ENCODE results near the gene MRPS34.

MRPS34 gene

DNA sequence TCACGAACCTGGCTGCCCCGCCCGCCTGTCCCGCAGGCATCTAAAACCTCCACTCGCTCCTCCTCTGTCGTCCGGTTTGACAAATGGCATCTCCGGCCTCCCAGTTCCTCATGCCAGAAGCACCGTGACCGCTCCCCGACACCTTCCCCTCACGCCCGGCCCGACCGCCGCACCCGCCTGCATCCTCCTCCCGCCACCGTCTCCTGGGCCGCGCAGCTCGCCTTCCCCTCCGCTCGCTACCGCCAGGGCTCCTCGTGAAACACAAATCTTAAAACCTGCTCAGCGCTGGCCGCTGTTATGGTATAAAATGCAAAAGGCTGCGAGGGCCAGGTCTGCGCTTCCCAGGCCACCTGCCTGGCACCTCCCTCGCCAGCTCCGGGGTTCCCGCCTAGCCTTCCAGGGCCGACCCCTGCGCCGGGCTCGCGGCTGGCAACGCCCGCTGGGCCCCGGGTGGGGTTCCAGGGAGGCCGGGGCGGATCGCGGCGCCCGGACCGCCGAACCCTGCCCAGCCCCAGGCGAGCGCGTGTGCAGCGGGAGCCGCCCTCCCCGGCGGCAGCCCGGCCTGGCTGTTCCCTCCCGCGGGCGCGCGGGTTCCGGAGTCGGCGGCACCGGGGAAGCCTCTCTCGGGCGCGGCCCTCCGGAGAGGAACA, 8.9 kb upstream of the MRPS34 start:
- H3K4me3 ChIP-seq (replicated peaks; ENCODE audit: low read depth, low read length), result peak overlapping the region; percentile 75
- TF ChIP-seq, protein P1, sequence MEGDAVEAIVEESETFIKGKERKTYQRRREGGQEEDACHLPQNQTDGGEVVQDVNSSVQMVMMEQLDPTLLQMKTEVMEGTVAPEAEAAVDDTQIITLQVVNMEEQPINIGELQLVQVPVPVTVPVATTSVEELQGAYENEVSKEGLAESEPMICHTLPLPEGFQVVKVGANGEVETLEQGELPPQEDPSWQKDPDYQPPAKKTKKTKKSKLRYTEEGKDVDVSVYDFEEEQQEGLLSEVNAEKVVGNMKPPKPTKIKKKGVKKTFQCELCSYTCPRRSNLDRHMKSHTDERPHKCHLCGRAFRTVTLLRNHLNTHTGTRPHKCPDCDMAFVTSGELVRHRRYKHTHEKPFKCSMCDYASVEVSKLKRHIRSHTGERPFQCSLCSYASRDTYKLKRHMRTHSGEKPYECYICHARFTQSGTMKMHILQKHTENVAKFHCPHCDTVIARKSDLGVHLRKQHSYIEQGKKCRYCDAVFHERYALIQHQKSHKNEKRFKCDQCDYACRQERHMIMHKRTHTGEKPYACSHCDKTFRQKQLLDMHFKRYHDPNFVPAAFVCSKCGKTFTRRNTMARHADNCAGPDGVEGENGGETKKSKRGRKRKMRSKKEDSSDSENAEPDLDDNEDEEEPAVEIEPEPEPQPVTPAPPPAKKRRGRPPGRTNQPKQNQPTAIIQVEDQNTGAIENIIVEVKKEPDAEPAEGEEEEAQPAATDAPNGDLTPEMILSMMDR (IDR thresholded peaks at IDR 0.05; ENCODE audit: low read length, missing control alignments), result no peak
- DNase-seq (ENCODE audit: low read depth), result no peak

GRCh38 chr16:1781254-1781653, 8.3 kb upstream of the MRPS34 start:
- peak overlapping the region; percentile 75 for H3K4me3 ChIP-seq (replicated peaks; ENCODE audit: low read depth, low read length)
- no peak for DNase-seq (ENCODE audit: low read depth)
- TF ChIP-seq, protein P1 (IDR thresholded peaks at IDR 0.05; ENCODE audit: low read length, missing control alignments), result no peak

DNA sequence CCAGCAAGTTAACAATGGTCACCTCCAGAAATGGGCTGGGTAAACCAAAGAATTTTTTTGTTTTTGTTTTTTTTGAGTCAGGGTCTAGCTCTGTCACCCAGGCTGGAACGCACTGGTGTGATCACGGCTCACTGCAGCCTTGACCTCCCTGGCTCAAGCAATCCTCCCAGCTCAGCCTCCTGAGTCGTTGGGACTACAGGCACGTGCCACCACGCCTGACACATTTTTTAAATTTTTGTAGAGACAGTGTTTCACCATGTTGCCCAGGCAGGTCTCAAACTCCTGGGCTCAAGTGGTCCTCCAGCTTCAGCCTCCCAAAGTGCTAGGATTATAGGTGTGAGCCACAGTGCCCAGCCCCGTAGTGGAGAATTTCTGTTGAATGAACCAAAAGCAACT, 7.7 kb upstream of the MRPS34 start:
- TF ChIP-seq, protein P1 (IDR thresholded peaks at IDR 0.05; ENCODE audit: low read length, missing control alignments), result no peak
- H3K4me3 ChIP-seq (replicated peaks; ENCODE audit: low read depth, low read length), result no peak overlapping the region
- no peak for DNase-seq (ENCODE audit: low read depth)

- TF ChIP-seq, protein P1 (IDR thresholded peaks at IDR 0.05; ENCODE audit: low read length, missing control alignments), result no peak
- no peak overlapping the region for H3K4me3 ChIP-seq (replicated peaks; ENCODE audit: low read depth, low read length)
- DNase-seq (ENCODE audit: low read depth), result no peak
These were observed 7.1 kb upstream of the MRPS34 start for GRCh38 chr16:1779741-1780676.

DNA sequence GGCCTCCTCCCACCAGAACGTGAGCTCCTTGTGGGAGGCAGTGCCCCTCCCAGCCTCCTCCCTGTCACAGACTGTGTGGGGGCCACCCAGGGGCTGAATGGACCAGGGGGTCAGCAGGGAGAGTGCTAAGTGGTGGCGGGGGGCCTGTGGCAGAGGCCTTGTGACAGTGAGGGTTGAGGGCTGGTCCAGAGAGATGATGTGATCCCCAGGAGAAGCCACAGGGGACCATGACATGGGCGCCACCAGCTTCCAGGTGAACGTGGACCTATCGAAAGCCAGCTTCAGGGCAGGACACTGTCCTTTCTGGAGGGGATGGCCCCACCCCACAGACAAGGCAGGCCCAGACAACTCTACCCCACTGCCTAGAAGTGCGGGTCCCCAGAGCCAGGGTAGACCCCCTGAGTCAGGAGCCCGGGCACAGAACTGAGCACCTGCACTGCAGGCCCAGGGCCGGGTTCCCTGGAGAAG, 6.3 kb upstream of the MRPS34 start:
- H3K4me3 ChIP-seq (replicated peaks; ENCODE audit: low read depth, low read length), result no peak overlapping the region
- TF ChIP-seq, protein P1 (IDR thresholded peaks at IDR 0.05; ENCODE audit: low read length, missing control alignments), result no peak

GRCh38 chr16:1778200-1779179, 5.6 kb upstream of the MRPS34 start:
- DNase-seq (ENCODE audit: low read depth), result no peak
- H3K4me3 ChIP-seq (replicated peaks; ENCODE audit: low read depth, low read length), result no peak overlapping the region
- TF ChIP-seq, protein P1 (IDR thresholded peaks at IDR 0.05; ENCODE audit: low read length, missing control alignments), result no peak

More for the DNA sequence above, 6.3 kb upstream of the MRPS34 start:
- DNase-seq (ENCODE audit: low read depth), result no peak
